ENCODE measurements around the gene DLL4. TPM values are rescaled to one million over a fixed set of nuclear protein-coding genes. Genes with fewer than 3 reads are reported as not detected.

Gene DLL4
- polyA plus RNA-seq, 1 donor from 2014 or later: 2.2 TPM

DNA sequence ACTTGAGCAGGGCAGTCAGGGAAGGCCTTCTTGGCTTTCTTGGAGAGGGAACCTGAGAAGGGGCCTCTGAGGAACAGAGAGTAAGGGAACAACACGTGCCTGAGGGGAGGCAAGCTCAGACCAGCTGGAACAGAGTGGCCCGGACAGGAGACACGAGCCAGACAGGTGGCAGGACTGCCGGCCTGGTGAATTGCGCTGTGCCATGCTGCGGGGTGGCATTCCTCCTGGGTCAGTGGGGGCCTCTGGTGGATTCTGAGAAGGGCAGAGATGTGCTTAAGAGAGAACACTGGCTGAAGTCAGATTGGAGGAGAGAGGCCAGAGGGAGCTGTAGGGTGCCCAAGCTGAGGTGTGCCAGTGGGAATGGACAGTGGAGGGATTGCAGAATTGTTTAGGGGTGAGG lies 29.0 kb downstream of the DLL4 start:
- no peaks in the 10 kb centered on the region for H3K27me3 ChIP-seq (ENCODE audit: insufficient read depth, low read depth, low read length)
- H3F3A ChIP-seq (ENCODE audit: insufficient read depth, low read length, poor library complexity, severe bottlenecking): no peaks in the 10 kb centered on the region
- no peak overlapping the region for H2AFZ ChIP-seq (ENCODE audit: low read depth, low read length)
- no peaks in the 10 kb centered on the region for H3K36me3 ChIP-seq (ENCODE audit: insufficient read depth, low read length)
- no peaks in the 10 kb centered on the region for H3K79me2 ChIP-seq (replicated peaks; ENCODE audit: insufficient read depth, low read length)
- H3K9me3 ChIP-seq (ENCODE audit: low read length): no peaks in the 10 kb centered on the region
- H3K9ac ChIP-seq (ENCODE audit: low read length): no peak overlapping the region
- H3K4me2 ChIP-seq (ENCODE audit: low read length): no peak overlapping the region
- H3K4me3 ChIP-seq (ENCODE audit: low read length): no peak overlapping the region
- TF ChIP-seq, protein P1, sequence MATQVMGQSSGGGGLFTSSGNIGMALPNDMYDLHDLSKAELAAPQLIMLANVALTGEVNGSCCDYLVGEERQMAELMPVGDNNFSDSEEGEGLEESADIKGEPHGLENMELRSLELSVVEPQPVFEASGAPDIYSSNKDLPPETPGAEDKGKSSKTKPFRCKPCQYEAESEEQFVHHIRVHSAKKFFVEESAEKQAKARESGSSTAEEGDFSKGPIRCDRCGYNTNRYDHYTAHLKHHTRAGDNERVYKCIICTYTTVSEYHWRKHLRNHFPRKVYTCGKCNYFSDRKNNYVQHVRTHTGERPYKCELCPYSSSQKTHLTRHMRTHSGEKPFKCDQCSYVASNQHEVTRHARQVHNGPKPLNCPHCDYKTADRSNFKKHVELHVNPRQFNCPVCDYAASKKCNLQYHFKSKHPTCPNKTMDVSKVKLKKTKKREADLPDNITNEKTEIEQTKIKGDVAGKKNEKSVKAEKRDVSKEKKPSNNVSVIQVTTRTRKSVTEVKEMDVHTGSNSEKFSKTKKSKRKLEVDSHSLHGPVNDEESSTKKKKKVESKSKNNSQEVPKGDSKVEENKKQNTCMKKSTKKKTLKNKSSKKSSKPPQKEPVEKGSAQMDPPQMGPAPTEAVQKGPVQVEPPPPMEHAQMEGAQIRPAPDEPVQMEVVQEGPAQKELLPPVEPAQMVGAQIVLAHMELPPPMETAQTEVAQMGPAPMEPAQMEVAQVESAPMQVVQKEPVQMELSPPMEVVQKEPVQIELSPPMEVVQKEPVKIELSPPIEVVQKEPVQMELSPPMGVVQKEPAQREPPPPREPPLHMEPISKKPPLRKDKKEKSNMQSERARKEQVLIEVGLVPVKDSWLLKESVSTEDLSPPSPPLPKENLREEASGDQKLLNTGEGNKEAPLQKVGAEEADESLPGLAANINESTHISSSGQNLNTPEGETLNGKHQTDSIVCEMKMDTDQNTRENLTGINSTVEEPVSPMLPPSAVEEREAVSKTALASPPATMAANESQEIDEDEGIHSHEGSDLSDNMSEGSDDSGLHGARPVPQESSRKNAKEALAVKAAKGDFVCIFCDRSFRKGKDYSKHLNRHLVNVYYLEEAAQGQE (IDR thresholded peaks at IDR 0.05; ENCODE audit: borderline replicate concordance): no peak
- TF ChIP-seq POLR2AphosphoS5 (IDR thresholded peaks at IDR 0.05) (no peak), SMC3 (conservative IDR thresholded peaks at IDR 0.05; ENCODE audit: poor library complexity) (no peak)
- no peaks in the 10 kb centered on the region for H3K9me2 ChIP-seq (ENCODE audit: insufficient read depth, low read length)
- H3K27ac ChIP-seq (ENCODE audit: low read length): no peak overlapping the region
- no peaks in the 10 kb centered on the region for H4K20me1 ChIP-seq (ENCODE audit: insufficient read depth)

- no peaks in the 10 kb centered on the region for H3K9me3 ChIP-seq (ENCODE audit: low read length)
- H3K4me3 ChIP-seq (ENCODE audit: low read length): no peak overlapping the region
- TF ChIP-seq, protein P1 (IDR thresholded peaks at IDR 0.05; ENCODE audit: borderline replicate concordance): no peak
- TF ChIP-seq EZH2 (IDR thresholded peaks at IDR 0.05; ENCODE audit: borderline replicate concordance, insufficient read depth, low read length, poor library complexity, severe bottlenecking) (no peak), POLR2AphosphoS5 (IDR thresholded peaks at IDR 0.05) (no peak), EP300 (conservative IDR thresholded peaks at IDR 0.05; ENCODE audit: poor library complexity, severe bottlenecking) (no peak), TAF1 (IDR thresholded peaks at IDR 0.05; ENCODE audit: low read depth) (no peak), MXI1 (conservative IDR thresholded peaks at IDR 0.05; ENCODE audit: poor library complexity, severe bottlenecking) (no peak), CTCF (IDR thresholded peaks at IDR 0.05; ENCODE audit: poor library complexity, severe bottlenecking) (no peak), RAD21 (conservative IDR thresholded peaks at IDR 0.05) (no peak), SMC3 (conservative IDR thresholded peaks at IDR 0.05; ENCODE audit: poor library complexity) (no peak)
- no peak overlapping the region for H3K9ac ChIP-seq (ENCODE audit: low read length)
- H3K27me3 ChIP-seq (ENCODE audit: insufficient read depth, low read depth, low read length): no peaks in the 10 kb centered on the region
- no peaks in the 10 kb centered on the region for H3K79me2 ChIP-seq (replicated peaks; ENCODE audit: insufficient read depth, low read length)
- H2AFZ ChIP-seq (ENCODE audit: low read depth, low read length): no peak overlapping the region
- no peaks in the 10 kb centered on the region for H4K20me1 ChIP-seq (ENCODE audit: insufficient read depth)
- no peaks in the 10 kb centered on the region for H3K9me2 ChIP-seq (ENCODE audit: insufficient read depth, low read length)
- no peaks in the 10 kb centered on the region for H3F3A ChIP-seq (ENCODE audit: insufficient read depth, low read length, poor library complexity, severe bottlenecking)
- no peaks in the 10 kb centered on the region for H3K36me3 ChIP-seq (ENCODE audit: insufficient read depth, low read length)
- no peak overlapping the region for H3K27ac ChIP-seq (ENCODE audit: low read length)
- H3K4me2 ChIP-seq (ENCODE audit: low read length): no peak overlapping the region
Observed at GRCh38 chr15:40958723-40959122, 29.6 kb downstream of the DLL4 start.

Data from neural cell (in vitro differentiated cells).